ENCODE results near the gene RNF125. TPM values are rescaled to one million over a fixed set of nuclear protein-coding genes. Genes with fewer than 3 reads are reported as not detected.

The RNF125 gene
- total and polyA plus RNA-seq, 10 of the 15 experiments (the other 5 are each of a cell fraction or from before 2014, with no cell fraction given), result 0.79 to 3.9 (median 2.9) TPM

GRCh38 chr18:32060026-32060425 lies 41.4 kb downstream of the RNF125 start (continued):
- TF ChIP-seq CREM (IDR thresholded peaks at IDR 0.05; ENCODE audit: low read depth) (no peak), NR2F1 (conservative IDR thresholded peaks at IDR 0.05) (no peak)

GRCh38 chr18:32067375-32068167 lies 48.9 kb downstream of the RNF125 start:
- CTCF ChIA-PET, result interaction anchor here (0.6 to 1.1 kb wide), 2 partner anchors 13 to 346 kb away, joined by 3 read pairs; no protein-coding TSS in a partner anchor
- H3K4me2 ChIP-seq (ENCODE audit: control insufficient read depth, insufficient read depth), result no peak overlapping the region
- no TSS peak for BruUV-seq (replicated peaks)
- SMC1A ChIA-PET (ENCODE audit: uncharacterized antibody, unreplicated experiment), result no interaction called here
- no peak overlapping the region for H2AFZ ChIP-seq (ENCODE audit: control insufficient read depth, low read depth, low read length)
- in situ Hi-C loops (cut with MboI), result no loop called here
- DNase-seq (ENCODE audit: low read depth, low spot score) (no peak), FAIRE-seq (no peak), ATAC-seq (no peak)
- RAD21 ChIA-PET (ENCODE audit: unreplicated experiment), result interaction anchor here (0.7 kb wide), 1 partner anchor 30 kb away, joined by 3 read pairs; no protein-coding TSS in a partner anchor
- H3K27ac ChIP-seq (ENCODE audit: control insufficient read depth, insufficient read depth), result no peak overlapping the region
- no peaks in the 10 kb centered on the region for H3K27me3 ChIP-seq (replicated peaks in 1 of 2; ENCODE audit: control insufficient read depth in 2 of 2, insufficient read depth in 2 of 2, low read length in 1 of 2)
- H3K4me1 ChIP-seq (ENCODE audit: control insufficient read depth, insufficient read depth, low read length), result no peaks in the 10 kb centered on the region
- intact Hi-C loops (cut with micrococcal nuclease; ENCODE audit: unreplicated experiment), result no loop called here
- H4K20me1 ChIP-seq (ENCODE audit: control insufficient read depth, insufficient read depth), result no peaks in the 10 kb centered on the region
- no peaks in the 10 kb centered on the region for H3K36me3 ChIP-seq (ENCODE audit: control insufficient read depth in 2 of 2, insufficient read depth in 2 of 2, low read length in 1 of 2)
- H3K4me3 ChIP-seq, result no peak overlapping the region
- POLR2A ChIA-PET, result no interaction called here
- 96% methylated on average over 3 of the region's 3 CpGs for WGBS (ENCODE audit: insufficient coverage, insufficient replicate concordance, low lambda C conversion rate, missing lambda C conversion rate)
- no peaks in the 10 kb centered on the region for H3K79me2 ChIP-seq (ENCODE audit: control insufficient read depth, insufficient read depth, low read length)
- H3K9ac ChIP-seq (ENCODE audit: control insufficient read depth, insufficient read depth, low read length), result no peak overlapping the region
- H3K9me3 ChIP-seq (replicated peaks; ENCODE audit: control insufficient read depth, insufficient read depth, low read length), result no peaks in the 10 kb centered on the region
- TF ChIP-seq ATF7 (IDR thresholded peaks at IDR 0.05; ENCODE audit: low read depth) (no peak), ZBTB4 (CRISPR knock-in tag; IDR thresholded peaks at IDR 0.05) (no peak), ZNF384 (IDR thresholded peaks at IDR 0.05; ENCODE audit: borderline replicate concordance, low read depth, low read length) (no peak), E4F1 (IDR thresholded peaks at IDR 0.05; ENCODE audit: borderline replicate concordance, partially characterized antibody) (no peak), STAT1 (conservative IDR thresholded peaks at IDR 0.05) (no peak), EED (IDR thresholded peaks at IDR 0.05; ENCODE audit: low read depth) (no peak), E2F8 (IDR thresholded peaks at IDR 0.05; ENCODE audit: low read depth, partially characterized antibody) (no peak), POLR2AphosphoS2 (IDR thresholded peaks at IDR 0.05; ENCODE audit: low read depth, low read length) (no peak)

Measured in GM12878 (cell line).